Natural killer cell (primary cell): ENCODE measurements around the gene PRPF6. TPM values are rescaled to one million over a fixed set of nuclear protein-coding genes. Genes with fewer than 3 reads are reported as not detected.
A peak's percentile ranks its signal among the peaks of the same experiment; 100 is the strongest.

ENCODE experiments used
- ATAC-seq, 3 donors: fragments of 150-1000 bp in 2 of 3; fragments of 200-7000 bp in 1 of 3; cut with Tn5 transposase; 1 replicate in 1 of 3; 2 replicates in 2 of 3; pipeline ENCODE4 v1.10.0; 2021; ENCODE audit warnings: mild to moderate bottlenecking in 2 of 3, moderate library complexity in 2 of 3
- DNase-seq, 2 donors: peaks; one replicate each; pipeline versions ENCODE4 v3.0.0 to v3.0.0-alpha.2; 2013 to 2021; ENCODE audit warnings: mixed read lengths in 1 of 2
- H3K27ac ChIP-seq: one replicate; pipeline ENCODE4 v1.5.1; 2013; ENCODE audit warnings: mild to moderate bottlenecking, low read length
- H3K27me3 ChIP-seq: one replicate; pipeline ENCODE4 v1.6.1; 2013; ENCODE audit warnings: low read length; ENCODE audit not compliant: control insufficient read depth, insufficient read depth
- H3K36me3 ChIP-seq: one replicate; pipeline ENCODE4 v1.6.1; 2013; ENCODE audit warnings: low read length; ENCODE audit not compliant: control insufficient read depth, insufficient read depth
- H3K4me1 ChIP-seq: one replicate; pipeline ENCODE4 v1.6.1; 2013; ENCODE audit warnings: low read length; ENCODE audit not compliant: control insufficient read depth, insufficient read depth
- H3K4me3 ChIP-seq: one replicate; pipeline ENCODE4 v1.5.1; 2013; ENCODE audit warnings: low read length
- H3K9me3 ChIP-seq: one replicate; pipeline ENCODE4 v1.6.1; 2013; ENCODE audit warnings: low read length; ENCODE audit not compliant: control insufficient read depth, insufficient read depth
- H3K27ac Mint-ChIP-seq, 2 donors: one replicate each; pipeline ENCODE4 v1.8.0; 2022; ENCODE audit warnings: mild to moderate bottlenecking in 2 of 2, mixed read lengths in 2 of 2, moderate library complexity in 1 of 2
- H3K27me3 Mint-ChIP-seq, 2 donors: one replicate each; pipeline ENCODE4 v1.8.0; 2022; ENCODE audit warnings: low read depth in 2 of 2, mixed read lengths in 2 of 2
- H3K36me3 Mint-ChIP-seq: one replicate; pipeline ENCODE4 v1.8.0; 2022; ENCODE audit warnings: mixed read lengths
- H3K4me1 Mint-ChIP-seq, 2 donors: one replicate each; pipeline ENCODE4 v1.8.0; 2022; ENCODE audit warnings: mixed read lengths in 2 of 2
- H3K4me3 Mint-ChIP-seq: one replicate; pipeline ENCODE4 v1.8.0; 2022; ENCODE audit warnings: mild to moderate bottlenecking, moderate library complexity, mixed read lengths
- H3K9me3 Mint-ChIP-seq, 2 donors: one replicate each; pipeline ENCODE4 v1.8.0; 2022; ENCODE audit warnings: mixed read lengths in 2 of 2
- WGBS: methylation state at CpG from one replicate; pipeline ENCODE4 v1.1.7; 2013; ENCODE audit warnings: missing lambda C conversion rate; ENCODE audit not compliant: insufficient coverage; 5-methylcytosine and 5-hydroxymethylcytosine counted together
- intact Hi-C: fragments of 100-400 bp; cut with micrococcal nuclease; formaldehyde crosslinking; loops from one replicate; pipeline ENCODE4 v1.14.2; 2022
- total RNA-seq, 4 donors: library from RNA; stranded (reverse); fragments of 120-200 nt in 1 of 4; gene quantifications; one replicate each; pipeline versions ENCODE4 v1.2.3 to v1.2.4, GENCODE V29; 2013 to 2022
- TF ChIP-seq, protein P1 (sequence below): fragments of 200-600 bp; IDR thresholded peaks from one replicate; pipeline ENCODE4 v1.8.0; 2022; ENCODE audit warnings: antibody characterized with exemption

The PRPF6 gene
- total RNA-seq, 3 donors from 2014 or later (not counting 1 experiment from before 2014, with no cell fraction given) = 52.7 to 63.0 (median 55.0) TPM

DNA sequence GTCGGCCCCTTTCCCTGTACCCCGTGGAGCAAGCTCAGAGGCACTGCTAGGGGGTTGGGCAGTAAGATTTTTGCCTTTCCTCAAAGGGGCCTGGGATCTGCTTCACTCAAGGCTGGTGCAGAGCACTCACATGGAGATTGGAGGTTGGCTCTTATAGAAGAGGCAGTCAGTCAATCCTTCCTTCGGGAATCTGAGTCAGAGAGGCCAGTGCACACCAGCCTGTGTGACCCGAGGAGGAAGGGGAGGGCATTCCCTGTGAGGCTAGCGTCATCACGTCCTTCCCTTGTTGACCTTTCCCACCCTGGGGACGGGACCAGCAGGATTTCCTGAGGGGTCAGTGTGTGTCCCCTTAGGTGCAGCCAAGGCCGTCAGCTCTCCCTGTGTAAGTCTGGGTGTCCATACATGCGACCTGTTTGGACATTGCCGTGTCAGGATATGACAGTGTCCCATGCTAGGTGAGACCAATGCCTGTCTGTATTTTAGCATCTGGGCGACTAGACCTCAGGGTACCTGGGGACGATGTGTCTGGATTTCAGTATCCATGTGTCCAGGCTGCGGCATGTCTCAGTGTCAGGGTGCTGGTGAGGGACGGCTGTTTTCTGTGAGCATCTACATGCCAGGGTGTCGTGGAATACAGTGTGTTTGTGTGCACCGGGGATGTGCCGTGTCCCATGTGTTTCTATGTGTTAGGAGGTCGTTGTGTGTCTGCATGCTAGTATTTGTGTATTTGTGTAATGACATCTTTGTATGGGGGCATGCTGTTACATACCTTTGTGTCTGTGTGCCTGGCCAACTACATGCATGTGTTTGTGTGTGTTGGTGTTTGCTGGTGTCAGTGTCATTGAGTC, 8.4 kb upstream of the PRPF6 start:
- TF ChIP-seq, protein P1, sequence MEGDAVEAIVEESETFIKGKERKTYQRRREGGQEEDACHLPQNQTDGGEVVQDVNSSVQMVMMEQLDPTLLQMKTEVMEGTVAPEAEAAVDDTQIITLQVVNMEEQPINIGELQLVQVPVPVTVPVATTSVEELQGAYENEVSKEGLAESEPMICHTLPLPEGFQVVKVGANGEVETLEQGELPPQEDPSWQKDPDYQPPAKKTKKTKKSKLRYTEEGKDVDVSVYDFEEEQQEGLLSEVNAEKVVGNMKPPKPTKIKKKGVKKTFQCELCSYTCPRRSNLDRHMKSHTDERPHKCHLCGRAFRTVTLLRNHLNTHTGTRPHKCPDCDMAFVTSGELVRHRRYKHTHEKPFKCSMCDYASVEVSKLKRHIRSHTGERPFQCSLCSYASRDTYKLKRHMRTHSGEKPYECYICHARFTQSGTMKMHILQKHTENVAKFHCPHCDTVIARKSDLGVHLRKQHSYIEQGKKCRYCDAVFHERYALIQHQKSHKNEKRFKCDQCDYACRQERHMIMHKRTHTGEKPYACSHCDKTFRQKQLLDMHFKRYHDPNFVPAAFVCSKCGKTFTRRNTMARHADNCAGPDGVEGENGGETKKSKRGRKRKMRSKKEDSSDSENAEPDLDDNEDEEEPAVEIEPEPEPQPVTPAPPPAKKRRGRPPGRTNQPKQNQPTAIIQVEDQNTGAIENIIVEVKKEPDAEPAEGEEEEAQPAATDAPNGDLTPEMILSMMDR = no peak
- Mint-ChIP-seq H3K36me3 (no peaks in the 10 kb centered on the region), H3K27me3 (no peaks in the 10 kb centered on the region), H3K4me1 (peaks cover 29 to 37% of the 10 kb centered on the region in 2 donors), H3K27ac (peak overlapping the region in 1 of 2 donors; percentile 81), H3K4me3 (no peak overlapping the region), H3K9me3 (no peaks in the 10 kb centered on the region)
- Histone ChIP-seq H3K36me3 (peaks cover 11% of the 10 kb centered on the region), H3K4me1 (peaks cover 33% of the 10 kb centered on the region), H3K27ac (no peak overlapping the region), H3K9me3 (no peaks in the 10 kb centered on the region), H3K4me3 (no peak overlapping the region), H3K27me3 (no peaks in the 10 kb centered on the region)
- no peak for ATAC-seq
- peak in 1 of 2 donors; percentile 7 for DNase-seq
- intact Hi-C loops = loop anchor here (5.0 kb wide), 3 partner anchors 65 to 475 kb away; partner anchors contain the start of gene EEF1A2
- WGBS = 80% methylated on average over 18 of the region's 18 CpGs

DNA sequence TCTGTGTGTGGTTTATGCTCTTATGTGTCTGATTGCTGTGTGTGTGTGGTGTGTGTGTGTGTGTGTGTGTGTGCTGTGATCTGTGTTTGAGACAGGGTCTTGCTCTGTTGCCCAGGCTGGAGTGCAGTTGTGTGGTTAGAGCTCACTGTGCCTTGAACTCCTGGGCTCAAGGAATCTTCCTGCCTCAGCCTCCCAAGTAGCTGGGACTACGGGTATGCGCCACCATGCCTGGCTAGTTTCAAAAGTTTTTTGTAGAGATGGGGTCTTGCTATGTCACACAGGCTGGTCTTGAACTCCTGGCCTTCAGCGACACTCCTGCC, 7.8 kb upstream of the PRPF6 start:
- 96% methylated on average over 3 of the region's 3 CpGs for WGBS
- Mint-ChIP-seq H3K36me3 (no peaks in the 10 kb centered on the region), H3K4me1 (peaks cover 34 to 43% of the 10 kb centered on the region in 2 donors), H3K27ac (peak overlapping the region in 1 of 2 donors; percentile 81), H3K9me3 (no peaks in the 10 kb centered on the region), H3K4me3 (no peak overlapping the region), H3K27me3 (no peaks in the 10 kb centered on the region)
- no peaks in the 10 kb centered on the region for H3K9me3 ChIP-seq
- TF ChIP-seq, protein P1 = no peak
- no peak overlapping the region for H3K4me3 ChIP-seq
- peaks cover 39% of the 10 kb centered on the region for H3K4me1 ChIP-seq
- H3K36me3 ChIP-seq = peaks cover 11% of the 10 kb centered on the region
- DNase-seq (no peak), ATAC-seq (no peak)
- no peaks in the 10 kb centered on the region for H3K27me3 ChIP-seq
- intact Hi-C loops = loop anchor here (5.0 kb wide), 3 partner anchors 66 to 476 kb away; partner anchors contain the start of gene EEF1A2
- no peak overlapping the region for H3K27ac ChIP-seq

DNA sequence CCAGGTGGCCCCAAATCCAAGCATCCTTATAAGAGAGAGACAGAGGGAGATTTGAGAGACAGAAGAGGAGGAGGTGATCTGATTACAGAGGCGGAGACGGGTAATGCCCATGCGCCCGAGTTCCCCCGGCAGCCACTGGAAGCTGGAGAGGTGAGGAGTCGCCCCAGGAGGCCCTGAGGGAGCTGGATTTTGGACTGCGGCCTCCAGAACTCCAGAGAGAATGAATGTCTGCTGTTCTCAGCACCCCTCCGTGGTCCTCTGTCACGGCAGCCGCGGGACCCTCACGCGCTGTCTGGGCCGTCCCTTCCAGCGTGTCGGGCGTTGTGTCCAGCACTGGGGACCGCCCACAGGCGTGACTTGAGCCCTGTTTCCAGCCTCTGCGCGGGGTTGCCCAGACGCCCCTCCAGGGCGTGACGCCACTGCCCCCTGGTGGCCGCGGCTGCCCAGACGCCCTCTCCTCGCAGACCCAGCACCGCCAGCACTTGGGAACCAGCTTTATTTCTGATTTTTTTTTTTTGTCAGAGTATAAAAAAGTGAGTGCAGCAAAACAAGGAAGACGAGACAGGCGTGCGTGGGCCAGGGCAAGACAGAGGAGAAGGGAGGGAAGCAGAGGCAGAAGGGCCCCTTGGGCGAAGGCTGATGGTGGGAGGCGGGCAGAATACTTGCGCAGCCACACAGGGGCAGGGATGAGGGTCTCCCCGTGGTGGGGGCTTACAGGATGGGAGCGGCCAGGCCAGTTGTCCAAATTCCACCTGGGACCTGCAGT, 7.1 kb upstream of the PRPF6 start:
- Histone ChIP-seq H3K27ac (no peak overlapping the region), H3K4me3 (no peak overlapping the region), H3K27me3 (no peaks in the 10 kb centered on the region), H3K4me1 (peaks cover 41% of the 10 kb centered on the region), H3K36me3 (peaks cover 11% of the 10 kb centered on the region), H3K9me3 (no peaks in the 10 kb centered on the region)
- Mint-ChIP-seq H3K27me3 (no peaks in the 10 kb centered on the region), H3K36me3 (no peaks in the 10 kb centered on the region), H3K4me3 (peak overlapping the region; percentile 64), H3K9me3 (no peaks in the 10 kb centered on the region), H3K4me1 (peaks cover 33 to 44% of the 10 kb centered on the region in 2 donors), H3K27ac (peak overlapping the region; percentile 57 to 81)
- peak; percentile 85 to 87 for DNase-seq
- peak; percentile 39 to 67 (median 61) for ATAC-seq
- TF ChIP-seq, protein P1 = peak; percentile 98
- intact Hi-C loops = loop anchor here (5.0 kb wide), 3 partner anchors 67 to 477 kb away; partner anchors contain the start of gene EEF1A2
- WGBS = 26% methylated on average over 37 of the region's 37 CpGs
